Neutrophil (primary cell): ENCODE results near the gene SCART1.

Experiments
- H3K27ac ChIP-seq: fragments of 200-600 bp; sonication (generic); 2 replicates; pipeline ENCODE4 v1.5.1; 2016; ENCODE audit warnings: mild to moderate bottlenecking, moderate library complexity
- H3K27me3 ChIP-seq: fragments of 200-600 bp; sonication (generic); 2 replicates; pipeline ENCODE4 v1.6.0; 2016; ENCODE audit warnings: mild to moderate bottlenecking
- H3K36me3 ChIP-seq: fragments of 200-600 bp; sonication (generic); 2 replicates; pipeline ENCODE4 v1.5.1; 2017
- H3K4me1 ChIP-seq, 2 experiments: fragments of 200-600 bp in 1 of 2; sonication (generic) in 1 of 2; 1 replicate in 1 of 2; 2 replicates in 1 of 2; pipeline versions ENCODE4 v1.5.1 to v1.6.1; 2013 to 2016; ENCODE audit warnings: low read depth in 1 of 2, low read length in 1 of 2, mild to moderate bottlenecking in 1 of 2, moderate library complexity in 1 of 2; ENCODE audit not compliant: control insufficient read depth in 1 of 2, insufficient read depth in 1 of 2
- H3K4me3 ChIP-seq, 2 experiments: fragments of 200-600 bp in 1 of 2; sonication (generic) in 1 of 2; 1 replicate in 1 of 2; 2 replicates in 1 of 2; pipeline ENCODE4 v1.5.1; 2013 to 2016; ENCODE audit warnings: low read depth in 1 of 2, low read length in 1 of 2, mild to moderate bottlenecking in 1 of 2, moderate library complexity in 1 of 2
- H3K9me3 ChIP-seq: fragments of 200-600 bp; sonication (generic); 2 replicates; pipeline ENCODE4 v1.5.1; 2016
- CTCF ChIP-seq: fragments of 200-600 bp; sonication (generic); IDR thresholded peaks from 2 replicates; pipeline ENCODE4 v1.5.1; 2016; ENCODE audit warnings: antibody characterized with exemption

The SCART1 gene

GRCh38 chr10:133458021-133458709, 4.4 kb downstream of the SCART1 start:
- H3K27ac ChIP-seq = no peak overlapping the region
- H3K9me3 ChIP-seq = no peaks in the 10 kb centered on the region
- H3K4me3 ChIP-seq = no peak overlapping the region
- H3K4me1 ChIP-seq = no peaks in the 10 kb centered on the region
- TF ChIP-seq CTCF = no peak
- no peaks in the 10 kb centered on the region for H3K36me3 ChIP-seq
- no peaks in the 10 kb centered on the region for H3K27me3 ChIP-seq

GRCh38 chr10:133458710-133459453, 5.1 kb downstream of the SCART1 start:
- H3K4me1 ChIP-seq = no peaks in the 10 kb centered on the region
- H3K27me3 ChIP-seq = no peaks in the 10 kb centered on the region
- H3K9me3 ChIP-seq = no peaks in the 10 kb centered on the region
- H3K4me3 ChIP-seq = no peak overlapping the region
- H3K36me3 ChIP-seq = no peaks in the 10 kb centered on the region
- TF ChIP-seq CTCF = no peak
- no peak overlapping the region for H3K27ac ChIP-seq

- no peak overlapping the region for H3K4me3 ChIP-seq
- H3K27me3 ChIP-seq = no peaks in the 10 kb centered on the region
- no peaks in the 10 kb centered on the region for H3K4me1 ChIP-seq
- no peak overlapping the region for H3K27ac ChIP-seq
- no peak for TF ChIP-seq CTCF
- no peaks in the 10 kb centered on the region for H3K9me3 ChIP-seq
- H3K36me3 ChIP-seq = no peaks in the 10 kb centered on the region
These were observed 5.9 kb downstream of the SCART1 start for GRCh38 chr10:133459454-133460207.

GRCh38 chr10:133460208-133460769, 6.5 kb downstream of the SCART1 start:
- Histone ChIP-seq H3K36me3 (no peaks in the 10 kb centered on the region), H3K4me1 (no peaks in the 10 kb centered on the region), H3K27ac (no peak overlapping the region), H3K4me3 (no peak overlapping the region), H3K27me3 (peaks cover 3% of the 10 kb centered on the region), H3K9me3 (no peaks in the 10 kb centered on the region)
- TF ChIP-seq CTCF = no peak

- TF ChIP-seq CTCF = no peak
- no peak overlapping the region for H3K4me3 ChIP-seq
- no peaks in the 10 kb centered on the region for H3K4me1 ChIP-seq
- H3K27me3 ChIP-seq = peaks cover 4% of the 10 kb centered on the region
- H3K36me3 ChIP-seq = no peaks in the 10 kb centered on the region
- H3K9me3 ChIP-seq = no peaks in the 10 kb centered on the region
- no peak overlapping the region for H3K27ac ChIP-seq
These were observed 7.3 kb downstream of the SCART1 start for GRCh38 chr10:133461027-133461426.
